NOMO-1 treated with DMSO at 0.1 percent for 48 hours (cell line): Measurements from ENCODE around the gene AKR1C2.
A peak's percentile ranks its signal among the peaks of the same experiment; 100 is the strongest.
"Not testable (repeated sequence)": the region's sequence is repeated elsewhere in the genome, so short reads cannot be mapped to it uniquely, and the experiment has no call there.

Source experiments
- DNase-seq: peaks from one replicate; lab custom pipeline; 2025; ENCODE audit not compliant: unreplicated experiment; lab: John Stamatoyannopoulos, UW

AKR1C2 gene

DNA sequence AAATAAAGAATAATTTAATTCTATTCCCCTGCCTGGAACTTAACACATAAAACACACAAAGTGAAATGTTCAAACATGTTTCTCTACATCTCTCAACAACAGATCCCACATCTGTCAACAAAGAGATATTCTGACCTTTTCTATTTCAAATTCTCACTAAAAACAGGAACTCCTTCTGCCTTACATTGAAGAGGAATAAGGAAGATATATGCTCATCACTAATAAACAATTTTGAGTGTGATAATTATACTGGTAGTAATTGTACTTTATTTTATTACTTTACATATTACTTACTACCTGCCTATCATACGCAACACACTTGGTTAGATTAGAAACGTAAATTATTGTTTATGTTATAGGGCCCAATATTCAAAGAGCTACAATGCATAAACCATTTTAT is 13.4 kb downstream of the AKR1C2 start:
- DNase-seq = no peak

DNA sequence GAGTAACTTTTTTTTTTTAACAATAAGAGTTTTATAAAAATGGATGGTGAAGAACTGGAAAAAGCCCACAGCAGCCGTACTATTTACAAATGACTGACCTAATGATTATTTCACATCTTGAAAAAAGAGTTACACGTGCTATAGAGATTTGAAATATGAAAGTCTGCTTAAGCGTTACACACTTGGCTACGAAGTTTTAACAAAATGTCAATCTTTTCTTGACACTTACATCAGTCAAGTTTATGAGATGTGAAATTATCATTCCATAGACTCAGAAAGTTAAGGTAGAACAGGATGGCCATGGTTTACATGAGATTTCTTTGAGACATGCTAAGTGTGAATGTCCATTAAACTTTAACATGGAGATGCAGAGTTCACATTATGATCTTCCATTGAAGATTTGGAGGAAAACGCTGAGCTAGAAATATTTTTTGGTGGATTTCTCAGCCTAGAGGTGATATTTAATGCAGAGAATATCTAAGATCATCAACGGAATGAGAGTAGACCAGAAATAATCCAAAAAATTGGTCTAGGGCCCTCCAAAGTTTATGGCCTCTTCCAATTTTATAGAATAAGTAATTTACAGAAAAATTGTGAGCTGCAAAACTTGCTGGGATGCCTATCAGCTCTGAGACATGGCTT is 15.5 kb downstream of the AKR1C2 start:
- not testable (repeated sequence) for DNase-seq

DNA sequence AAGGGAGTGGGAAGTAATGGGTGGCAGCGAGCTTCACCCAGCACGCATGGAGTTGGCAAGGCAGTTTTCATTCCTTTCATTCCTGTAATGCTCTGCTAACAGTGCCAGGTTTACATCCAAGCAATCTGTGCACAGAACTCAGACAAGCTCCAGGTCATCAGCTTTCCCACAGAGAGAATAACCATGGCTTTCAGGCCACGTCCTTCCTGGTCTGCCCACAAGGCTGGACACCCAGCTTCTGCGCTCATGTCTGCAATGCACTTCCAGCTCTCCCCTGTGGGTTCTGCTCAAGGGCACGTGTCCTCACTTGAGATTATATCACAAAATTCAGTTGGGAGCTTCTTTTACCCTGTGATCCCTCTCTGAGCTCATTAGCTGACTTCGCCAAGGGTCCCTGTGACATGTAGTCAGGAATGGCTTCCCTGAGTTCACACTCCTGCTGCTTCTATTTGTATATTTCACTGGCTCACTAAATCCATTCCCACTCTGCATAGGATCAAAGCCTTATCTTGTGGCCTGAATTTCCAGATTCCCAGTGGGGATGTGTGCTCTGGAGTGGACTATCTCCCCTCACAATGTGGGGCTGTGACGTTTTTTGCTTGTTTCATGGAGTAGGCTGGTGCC is 18.6 kb downstream of the AKR1C2 start:
- DNase-seq = no peak

DNA sequence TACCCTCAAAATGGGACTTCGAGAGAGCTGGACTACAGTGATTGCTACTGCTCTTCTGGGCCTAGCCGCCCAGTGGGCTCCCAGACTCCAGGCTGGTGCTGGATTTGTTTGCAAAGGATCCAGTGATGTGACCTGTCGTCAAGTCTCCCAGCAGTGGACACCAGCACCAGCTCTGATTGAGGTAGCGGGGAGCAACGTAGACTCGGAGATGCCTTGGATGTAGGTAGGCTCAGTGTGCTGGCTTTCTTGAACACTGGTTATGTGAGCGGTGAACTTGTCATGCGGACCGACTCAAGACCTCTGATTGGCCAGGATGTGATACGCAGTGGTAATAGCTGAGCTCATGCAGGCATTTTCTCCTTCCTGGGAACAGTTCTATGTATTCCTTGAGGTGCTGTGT is 19.4 kb downstream of the AKR1C2 start:
- no peak for DNase-seq

DNA sequence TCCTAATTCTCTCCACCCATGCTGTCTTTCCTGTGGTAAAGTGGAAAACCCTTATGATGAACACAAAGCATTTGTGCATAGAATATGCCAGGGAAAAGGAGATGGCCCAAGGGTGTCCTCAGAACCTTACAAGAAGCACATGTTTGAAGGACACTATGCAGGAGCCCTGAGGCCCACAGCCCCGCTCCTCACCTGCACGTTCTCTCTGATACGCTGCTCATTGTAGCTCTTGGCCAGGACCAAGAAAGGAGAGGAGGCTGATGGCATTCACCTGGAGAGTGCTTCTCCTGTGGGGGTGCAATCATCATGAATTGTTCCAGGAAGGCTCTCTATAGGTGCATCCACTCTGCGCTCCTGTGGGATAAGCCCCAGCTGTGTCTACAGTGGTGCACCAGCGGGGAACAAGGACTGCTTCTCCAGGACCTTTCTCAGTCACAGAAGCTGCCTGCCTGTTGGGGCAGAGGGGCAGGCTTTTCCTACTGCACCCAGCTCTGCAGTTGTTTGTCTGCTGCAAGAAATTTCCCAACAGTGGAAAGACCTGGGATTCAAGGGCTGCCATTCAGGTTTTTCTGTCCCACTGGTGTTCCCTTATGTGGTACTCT is 19.9 kb downstream of the AKR1C2 start:
- no peak for DNase-seq

DNA sequence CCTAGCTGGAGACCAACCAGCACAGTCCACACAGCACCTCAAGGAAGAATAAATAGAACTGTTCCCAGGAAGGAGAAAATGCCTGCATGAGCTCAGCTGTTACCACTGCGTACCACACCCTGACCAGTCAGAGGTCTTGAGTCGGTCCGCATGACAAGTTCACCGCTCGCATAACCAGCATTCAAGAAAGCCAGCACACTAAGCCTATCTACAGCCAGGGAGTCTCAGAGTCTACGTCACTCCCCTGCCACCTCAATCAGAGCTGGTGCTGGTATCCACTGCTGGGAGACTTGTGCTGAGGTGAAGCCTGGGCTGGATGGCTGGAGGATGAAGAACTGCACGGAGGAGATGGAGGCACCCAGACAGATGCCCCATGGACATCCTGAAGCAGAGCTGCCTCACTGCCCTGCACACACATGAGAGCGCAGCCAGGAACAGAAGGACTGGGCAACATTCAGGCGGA is 20.9 kb downstream of the AKR1C2 start:
- DNase-seq = no peak

DNA sequence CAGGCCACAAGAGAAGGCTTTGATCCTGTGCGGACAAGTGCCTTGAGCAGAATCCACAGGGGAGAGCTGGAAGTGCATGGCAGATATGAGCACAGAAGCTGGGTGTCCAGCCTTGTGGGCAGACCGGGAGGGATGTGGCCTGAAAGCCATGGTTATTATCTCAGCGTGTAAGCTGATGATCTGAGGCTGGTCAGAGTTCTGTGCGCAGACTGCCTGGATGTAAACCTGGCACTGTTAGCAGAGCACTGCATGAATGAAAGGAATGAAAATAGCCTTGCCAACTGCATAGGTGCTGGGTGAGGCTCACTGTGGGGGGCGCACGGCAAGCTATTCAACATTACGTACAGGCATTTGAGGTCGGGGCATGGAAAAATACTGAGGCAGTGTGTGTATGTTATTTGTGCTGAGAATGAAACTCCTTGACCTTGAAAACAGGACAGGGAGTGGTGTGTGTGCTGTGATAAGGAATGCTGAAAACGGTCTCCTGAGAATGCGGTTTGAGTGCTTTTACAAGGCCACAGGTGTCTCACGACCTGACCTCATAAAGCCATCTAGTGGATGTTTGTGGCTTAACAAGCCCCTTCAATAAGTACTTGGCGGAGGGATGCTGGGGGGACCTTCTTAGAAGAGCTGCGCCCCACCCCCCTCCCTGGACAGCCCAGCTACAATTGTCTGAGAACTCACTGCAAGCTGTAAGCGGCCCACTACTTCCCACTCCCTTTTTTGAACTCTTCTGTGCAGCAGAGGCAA is 21.8 kb downstream of the AKR1C2 start:
- no peak for DNase-seq

DNA sequence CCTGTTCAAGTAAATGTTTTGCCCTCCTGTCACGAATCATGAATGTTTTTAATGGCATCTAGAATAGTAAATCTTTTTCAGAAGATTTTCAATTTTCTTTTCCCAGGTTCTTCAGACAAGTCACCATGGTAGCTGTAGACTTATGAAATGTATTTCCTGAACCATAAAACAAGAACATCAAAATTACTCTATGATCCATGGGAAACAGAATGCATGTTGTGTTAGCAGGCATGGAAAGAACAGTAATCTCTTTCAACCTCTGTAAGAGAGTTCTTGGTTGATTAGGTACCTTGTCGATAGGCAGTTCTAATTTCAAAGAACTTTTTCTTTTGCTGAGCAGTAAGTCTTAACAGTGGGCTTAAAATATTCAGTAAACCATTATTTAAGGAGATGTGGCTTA is 22.9 kb downstream of the AKR1C2 start:
- DNase-seq = no peak

DNA sequence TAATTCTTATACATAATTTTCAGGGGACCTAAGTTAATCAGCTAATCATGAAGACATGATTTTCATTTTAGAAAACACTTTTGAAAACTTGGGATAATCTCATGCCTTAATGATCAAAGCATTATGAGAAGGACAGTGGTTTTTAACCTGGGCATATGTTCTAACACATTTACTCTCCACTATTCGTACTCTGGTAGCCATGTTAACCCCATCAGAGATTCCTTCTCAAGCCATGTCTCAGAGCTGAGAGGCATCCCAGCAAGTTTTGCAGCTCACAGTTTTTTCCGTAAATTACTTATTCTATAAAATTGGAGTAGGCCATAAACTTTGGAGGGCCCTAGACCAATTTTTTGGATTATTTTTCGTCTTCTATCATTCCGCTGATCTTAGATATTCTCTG is 24.8 kb downstream of the AKR1C2 start:
- no peak for DNase-seq

DNA sequence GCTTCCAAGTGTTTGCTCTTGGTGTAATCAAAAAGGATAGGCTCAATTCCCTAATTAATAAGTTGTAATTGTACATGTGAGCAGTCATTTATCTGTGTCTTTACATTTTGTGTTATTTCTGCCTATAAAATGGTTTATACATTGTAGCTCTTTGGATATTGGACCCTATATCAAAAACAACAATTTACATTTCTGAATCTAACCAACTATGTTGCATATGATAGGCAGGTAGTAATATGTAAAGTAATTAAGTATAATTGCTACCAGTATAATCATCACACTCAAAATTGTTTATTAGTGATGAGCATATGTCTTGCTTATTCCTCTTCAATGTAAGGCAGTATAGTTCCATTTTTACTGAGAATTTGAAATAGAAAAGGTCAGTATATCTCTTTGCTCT is 26.6 kb downstream of the AKR1C2 start:
- no peak for DNase-seq

DNA sequence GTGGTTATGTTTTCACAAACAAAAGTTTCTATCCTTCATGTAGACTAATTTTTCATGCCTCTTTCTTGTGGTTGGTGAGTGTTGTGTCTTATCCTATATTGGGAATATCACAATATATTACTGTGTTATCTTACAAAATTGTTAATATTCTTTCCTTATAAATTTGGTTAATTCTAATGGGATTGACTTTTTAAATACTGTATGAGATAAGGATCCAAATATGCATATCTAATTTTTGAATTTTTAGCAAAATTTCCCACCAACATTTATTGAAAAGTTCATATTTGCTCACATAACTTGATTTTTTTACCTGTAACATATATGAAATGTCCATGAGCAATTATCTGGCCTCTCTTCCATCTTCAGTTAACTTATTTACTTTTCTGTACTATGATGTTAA is 29.3 kb downstream of the AKR1C2 start:
- not testable (repeated sequence) for DNase-seq

DNA sequence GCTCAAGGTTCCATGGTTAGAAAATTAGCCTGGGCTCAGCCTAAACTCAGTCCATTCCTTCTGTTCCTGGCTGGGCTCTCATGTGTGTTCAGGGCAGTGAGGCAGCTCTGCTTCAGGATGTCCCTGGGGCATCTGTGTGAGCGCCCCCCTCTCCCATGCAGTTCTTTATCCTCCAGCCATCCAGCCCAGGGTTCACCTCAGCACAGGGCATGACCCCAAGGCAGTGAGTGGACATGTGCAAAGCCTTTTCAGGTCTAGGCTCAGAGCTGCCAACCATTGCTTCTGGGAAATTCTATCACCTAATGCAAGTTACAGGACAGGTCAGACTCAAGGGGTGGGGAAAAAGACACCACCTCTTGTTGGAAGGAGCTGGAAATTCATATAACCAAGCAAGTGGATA is 30.4 kb downstream of the AKR1C2 start:
- not testable (repeated sequence) for DNase-seq

DNA sequence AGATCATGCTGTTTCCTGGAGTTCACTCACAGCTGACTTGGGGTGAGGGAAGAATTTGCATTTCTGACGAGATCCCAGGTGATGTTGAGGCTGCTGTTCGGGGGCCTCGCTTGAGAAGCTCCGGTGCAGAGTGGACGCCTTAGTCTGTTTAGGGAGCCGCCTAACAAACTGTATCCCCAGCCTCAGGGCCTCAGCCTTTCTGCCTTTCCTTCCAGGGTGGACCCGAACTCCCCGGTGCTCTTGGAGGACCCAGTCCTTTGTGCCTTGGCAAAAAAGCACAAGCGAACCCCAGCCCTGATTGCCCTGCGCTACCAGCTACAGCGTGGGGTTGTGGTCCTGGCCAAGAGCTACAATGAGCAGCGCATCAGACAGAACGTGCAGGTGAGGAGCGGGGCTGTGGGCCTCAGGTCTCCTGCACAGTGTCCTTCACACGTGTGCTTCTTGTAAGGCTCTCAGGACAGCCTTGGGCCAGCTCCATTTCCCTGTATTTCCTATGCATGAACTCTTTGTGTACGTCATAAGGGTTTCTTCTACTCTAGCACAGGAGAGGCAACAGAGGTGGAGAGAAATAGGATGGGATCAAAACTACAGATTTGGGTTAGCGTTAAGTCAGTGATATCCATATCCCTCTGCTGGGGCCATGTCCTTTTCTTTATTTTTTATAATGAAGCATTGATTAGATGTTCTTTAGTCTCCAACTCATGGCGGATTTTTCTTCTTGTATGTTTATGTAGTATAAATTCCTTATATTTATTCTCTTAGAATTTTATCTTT is 31.1 kb downstream of the AKR1C2 start:
- DNase-seq = not testable (repeated sequence)

DNA sequence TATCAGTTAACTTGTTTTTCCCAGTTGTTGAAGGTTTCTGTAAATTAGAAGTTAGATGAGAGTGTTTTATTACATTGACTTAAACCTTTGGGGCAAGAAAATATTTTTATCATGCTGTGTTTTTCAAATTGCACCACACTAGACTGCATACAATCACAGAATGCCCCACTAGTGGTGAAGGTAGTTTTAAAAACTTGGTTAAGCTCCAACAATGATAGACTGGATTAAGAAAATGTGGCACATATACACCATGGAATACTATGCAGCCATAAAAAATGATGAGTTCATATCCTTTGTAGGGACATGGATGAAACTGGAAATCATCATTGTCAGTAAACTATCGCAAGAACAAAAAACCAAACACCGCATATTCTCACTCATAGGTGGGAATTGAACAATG is 33.3 kb downstream of the AKR1C2 start:
- DNase-seq = not testable (repeated sequence)

DNA sequence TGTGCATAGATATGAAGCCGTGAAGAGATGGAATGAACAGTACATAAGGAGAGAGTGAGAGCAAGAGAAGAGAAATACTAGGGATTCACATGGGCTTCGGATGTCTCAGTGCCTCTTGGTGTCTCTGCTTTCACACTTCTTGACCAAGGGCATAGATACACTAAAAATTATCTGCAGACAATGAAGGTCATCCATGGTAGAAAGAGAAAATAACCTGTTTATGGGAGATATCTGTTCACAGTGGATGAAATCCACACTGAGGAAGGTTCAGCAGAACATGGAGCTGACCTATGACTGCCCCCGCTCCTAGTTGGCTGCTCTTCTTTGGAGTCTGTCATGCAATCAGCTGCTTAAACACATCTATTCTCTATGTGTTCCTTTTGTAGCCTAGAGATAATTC is 34.4 kb downstream of the AKR1C2 start:
- not testable (repeated sequence) for DNase-seq

DNA sequence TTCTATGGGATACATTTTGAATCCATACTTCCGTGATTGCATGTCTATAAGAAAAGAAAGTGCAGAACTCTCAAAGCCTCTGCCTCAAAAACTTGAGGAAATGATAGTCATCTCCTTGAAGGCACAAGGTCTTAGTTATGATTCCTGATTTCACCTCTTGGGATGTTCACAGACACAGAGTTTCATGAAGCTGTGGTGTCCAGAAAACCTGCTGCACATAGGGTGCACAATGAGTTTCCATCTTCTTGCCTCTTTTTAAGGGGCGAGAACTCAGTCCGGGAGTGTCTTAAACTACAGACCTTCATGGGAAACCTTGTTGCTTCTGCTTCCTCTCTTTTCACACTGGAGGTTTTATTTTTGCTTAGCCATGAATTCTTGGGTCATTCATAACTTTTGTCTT is 36.5 kb downstream of the AKR1C2 start:
- DNase-seq = not testable (repeated sequence)

DNA sequence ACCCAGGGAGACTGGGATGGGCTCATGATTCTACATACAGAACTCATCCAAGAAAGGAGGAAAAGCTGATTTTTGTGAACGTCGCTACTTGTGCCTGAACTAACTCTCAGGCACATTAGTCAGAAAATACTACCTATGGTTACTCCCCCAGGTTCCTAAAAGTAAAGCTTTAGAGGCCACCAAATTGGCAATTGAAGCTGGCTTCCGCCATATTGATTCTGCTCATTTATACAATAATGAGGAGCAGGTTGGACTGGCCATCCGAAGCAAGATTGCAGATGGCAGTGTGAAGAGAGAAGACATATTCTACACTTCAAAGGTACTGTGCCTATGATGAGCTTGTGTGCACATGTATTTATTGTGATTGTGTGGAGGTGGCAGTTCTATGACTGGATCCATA is 37.9 kb downstream of the AKR1C2 start:
- DNase-seq = not testable (repeated sequence)

DNA sequence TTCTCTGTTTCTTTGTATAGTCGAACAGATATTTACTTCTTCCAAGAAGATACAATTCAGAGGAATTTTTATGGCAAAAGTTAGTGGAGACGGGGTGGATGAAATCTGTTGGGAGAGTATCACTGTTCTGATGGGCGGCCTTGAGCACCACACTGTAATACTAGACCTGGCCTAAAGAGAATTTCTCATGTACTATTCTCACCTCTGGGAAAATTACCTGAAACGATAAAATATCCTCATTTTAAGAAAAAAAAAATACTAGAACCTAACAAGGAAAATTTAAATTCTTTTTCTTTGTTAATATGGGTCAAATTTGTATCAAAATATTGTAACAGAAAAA is 39.9 kb downstream of the AKR1C2 start:
- not testable (repeated sequence) for DNase-seq

DNA sequence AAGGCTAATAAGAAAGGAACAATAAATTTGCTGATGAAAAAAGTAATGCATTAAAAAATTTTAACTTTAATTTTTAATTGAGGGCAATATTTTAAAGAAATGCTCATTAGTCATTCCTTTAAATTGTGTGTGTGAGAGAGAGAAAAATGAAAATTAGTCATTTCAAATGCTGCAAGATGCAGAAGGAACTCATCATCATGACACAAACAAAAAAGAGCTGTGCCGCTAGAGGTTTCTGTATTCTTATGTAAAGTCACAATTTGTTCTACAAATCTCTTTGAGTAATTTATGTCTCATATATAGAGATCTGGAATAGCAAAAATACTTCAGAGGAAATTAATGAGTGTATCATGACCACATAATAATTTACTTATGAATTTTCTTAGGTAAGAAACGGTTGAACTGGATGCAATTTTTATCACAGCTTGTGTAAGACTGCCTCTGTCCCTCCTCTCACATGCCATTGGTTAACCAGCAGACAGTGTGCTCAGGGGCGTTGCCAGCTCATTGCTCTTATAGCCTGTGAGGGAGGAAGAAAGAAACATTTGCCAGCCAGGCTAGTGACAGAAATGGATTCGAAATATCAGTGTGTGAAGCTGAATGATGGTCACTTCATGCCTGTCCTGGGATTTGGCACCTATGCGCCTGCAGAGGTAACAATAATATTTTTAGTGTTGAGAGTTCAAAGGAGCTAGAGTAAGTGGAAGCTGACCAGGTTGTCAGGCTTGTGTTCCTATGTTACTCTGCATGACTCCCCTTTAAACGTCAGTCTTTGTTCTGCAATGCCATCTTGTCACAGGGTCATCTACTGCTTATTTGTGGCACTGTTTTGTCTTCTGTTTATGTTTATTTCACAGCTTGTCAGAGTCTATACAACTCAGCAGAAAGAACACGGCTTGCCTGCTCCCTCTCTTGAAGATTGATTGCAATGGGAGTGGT is 40.5 kb downstream of the AKR1C2 start, which contains the start of gene AKR1C1:
TSS of gene AKR1C1 (plus strand) at position 540 of the 939 bp plus-strand sequence. CDS start at position 570, 30 bp downstream.
- peak; percentile 14 for DNase-seq

DNA sequence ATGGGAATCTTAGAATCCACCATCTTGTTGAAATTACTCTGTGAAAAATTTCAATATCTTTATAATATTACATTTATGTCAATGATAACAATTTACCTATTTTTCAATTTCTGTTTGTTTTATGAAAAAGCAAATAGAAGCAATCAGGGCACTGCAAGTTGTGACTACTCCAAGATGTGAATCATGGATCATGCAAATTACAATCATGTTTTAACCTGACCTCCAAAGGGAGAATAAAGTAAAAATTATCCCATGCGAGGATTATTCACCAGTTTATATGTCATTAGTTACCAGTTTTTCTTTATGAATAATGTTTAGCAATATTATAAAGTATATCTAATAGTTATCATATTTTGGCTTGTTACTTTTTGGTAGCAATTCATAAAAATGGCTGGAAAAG is 41.3 kb downstream of the AKR1C2 start:
- not testable (repeated sequence) for DNase-seq
